GM21825 (cell line): ENCODE results near the gene TUBD1.
"Not testable (repeated sequence)": the region's sequence is repeated elsewhere in the genome, so short reads cannot be mapped to it uniquely, and the experiment has no call there.

ENCODE experiments used
- ATAC-seq: cut with Tn5 transposase; IDR thresholded peaks from one replicate; pipeline ENCODE4 v1.9.1; 2021; ENCODE audit warnings: mild to moderate bottlenecking, moderate library complexity; ENCODE audit not compliant: unreplicated experiment

The TUBD1 gene

GRCh38 chr17:59892924-59893675, at the start of gene TUBD1, which contains the start of gene RPS6KB1:
TUBD1 (minus strand) TSS chr17:59892943; CDS start chr17:59891002, 1,941 bp downstream.
RPS6KB1 (plus strand) TSS chr17:59893121; CDS start chr17:59893185, 64 bp downstream.
- ATAC-seq, result peak; percentile 82

GRCh38 chr17:59941131-59941530, 48.4 kb upstream of the TUBD1 start:
- ATAC-seq, result no peak

GRCh38 chr17:59940697-59941096, 48.0 kb upstream of the TUBD1 start:
- ATAC-seq, result not testable (repeated sequence)

GRCh38 chr17:59933317-59933716, 40.6 kb upstream of the TUBD1 start:
- ATAC-seq, result not testable (repeated sequence)

GRCh38 chr17:59930768-59931167, 38.0 kb upstream of the TUBD1 start:
- ATAC-seq, result not testable (repeated sequence)

- ATAC-seq, result not testable (repeated sequence)
Observed at GRCh38 chr17:59930121-59930520, 37.4 kb upstream of the TUBD1 start.

GRCh38 chr17:59920637-59921036, 27.9 kb upstream of the TUBD1 start:
- ATAC-seq, result not testable (repeated sequence)

GRCh38 chr17:59916446-59916845, 23.7 kb upstream of the TUBD1 start:
- ATAC-seq, result no peak

DNA sequence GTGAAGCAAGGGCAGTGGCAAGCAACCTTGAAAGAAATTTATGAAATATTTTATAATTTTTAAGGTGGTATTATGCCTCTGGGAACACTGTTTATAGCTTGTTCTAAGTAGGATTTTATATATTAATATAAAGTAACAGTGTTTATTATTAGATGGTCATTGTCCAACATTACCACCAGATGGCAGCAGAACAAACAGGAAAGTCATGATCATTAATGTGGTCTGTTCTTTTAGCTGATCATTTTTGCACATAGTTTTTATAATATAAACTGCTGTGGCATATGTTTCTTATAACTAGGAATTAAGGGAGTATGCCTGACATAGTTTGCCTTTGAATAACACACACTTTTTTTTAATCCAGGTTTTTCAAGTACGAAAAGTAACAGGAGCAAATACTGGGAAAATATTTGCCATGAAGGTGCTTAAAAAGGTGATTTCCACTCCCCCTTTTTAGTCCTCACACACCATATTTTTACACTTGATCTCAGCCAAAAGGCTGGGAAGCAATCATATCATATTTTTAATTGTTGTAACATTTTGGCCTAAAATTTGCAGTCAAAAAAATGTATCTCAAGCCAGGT, 21.6 kb upstream of the TUBD1 start:
- ATAC-seq, result no peak

DNA sequence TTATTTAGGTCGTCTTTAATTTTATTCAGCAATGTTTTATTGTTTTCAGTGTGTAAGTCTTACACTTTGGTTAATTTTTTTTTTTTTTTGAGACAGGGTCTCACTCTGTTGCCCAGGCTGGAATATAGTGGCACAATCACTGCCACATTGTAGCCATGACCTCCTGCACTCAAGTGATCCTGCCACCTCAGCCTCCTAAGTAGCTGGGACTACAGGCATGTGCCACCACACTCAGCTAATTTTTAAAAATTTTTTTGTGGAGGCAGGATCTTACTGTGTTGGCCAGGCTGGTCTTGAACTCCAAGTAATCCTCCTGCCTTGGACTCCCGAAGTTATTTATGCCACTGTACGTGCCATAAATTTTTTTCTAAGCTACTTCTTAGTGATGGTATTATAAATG, 14.7 kb upstream of the TUBD1 start:
- no peak for ATAC-seq

- no peak for ATAC-seq
Observed at GRCh38 chr17:59903455-59903854, 10.7 kb upstream of the TUBD1 start.

DNA sequence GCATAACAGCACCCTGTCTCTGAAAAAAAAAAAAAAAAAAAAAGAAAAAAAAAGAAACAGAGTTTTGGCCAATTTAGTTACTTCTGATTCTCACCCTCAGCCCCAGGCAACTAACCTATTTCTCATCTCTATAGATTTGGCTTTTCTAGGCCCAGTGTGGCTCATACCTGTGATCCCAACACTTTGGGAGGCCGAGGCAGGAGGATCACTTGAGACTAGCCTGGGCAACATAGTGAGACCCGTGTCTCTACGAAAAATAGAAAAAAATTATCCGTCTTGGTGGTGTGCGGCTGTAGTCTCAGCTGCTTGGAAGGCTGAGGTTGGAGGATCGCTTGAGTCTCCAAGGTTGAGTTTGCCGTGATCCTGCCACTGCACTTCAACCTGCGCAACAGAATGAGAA, 8.9 kb upstream of the TUBD1 start:
- ATAC-seq, result no peak

- ATAC-seq, result no peak
Observed at GRCh38 chr17:59899099-59899498, 6.4 kb upstream of the TUBD1 start.

DNA sequence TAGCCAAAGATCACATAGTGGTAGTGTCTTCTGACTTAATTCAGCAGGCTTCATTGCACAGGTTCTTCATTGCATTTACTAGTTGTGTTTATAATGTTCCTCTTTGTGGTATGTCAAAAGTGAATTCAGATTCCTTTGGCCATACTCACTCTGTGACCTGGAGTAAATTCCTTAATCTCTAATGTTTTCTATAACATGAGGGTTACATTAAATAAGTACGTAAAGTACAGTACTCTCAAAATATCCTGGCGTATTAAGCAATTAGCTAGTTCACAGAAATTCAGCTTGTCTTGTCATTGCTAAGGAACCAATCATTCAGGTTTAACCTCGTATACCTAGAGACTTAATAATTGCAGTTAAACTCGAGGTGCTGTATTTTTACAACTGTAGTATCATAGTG, 4.3 kb upstream of the TUBD1 start:
- ATAC-seq, result no peak

- peak; percentile 6 for ATAC-seq
Observed at GRCh38 chr17:59893676-59894100, 945 bp upstream of the TUBD1 start.

DNA sequence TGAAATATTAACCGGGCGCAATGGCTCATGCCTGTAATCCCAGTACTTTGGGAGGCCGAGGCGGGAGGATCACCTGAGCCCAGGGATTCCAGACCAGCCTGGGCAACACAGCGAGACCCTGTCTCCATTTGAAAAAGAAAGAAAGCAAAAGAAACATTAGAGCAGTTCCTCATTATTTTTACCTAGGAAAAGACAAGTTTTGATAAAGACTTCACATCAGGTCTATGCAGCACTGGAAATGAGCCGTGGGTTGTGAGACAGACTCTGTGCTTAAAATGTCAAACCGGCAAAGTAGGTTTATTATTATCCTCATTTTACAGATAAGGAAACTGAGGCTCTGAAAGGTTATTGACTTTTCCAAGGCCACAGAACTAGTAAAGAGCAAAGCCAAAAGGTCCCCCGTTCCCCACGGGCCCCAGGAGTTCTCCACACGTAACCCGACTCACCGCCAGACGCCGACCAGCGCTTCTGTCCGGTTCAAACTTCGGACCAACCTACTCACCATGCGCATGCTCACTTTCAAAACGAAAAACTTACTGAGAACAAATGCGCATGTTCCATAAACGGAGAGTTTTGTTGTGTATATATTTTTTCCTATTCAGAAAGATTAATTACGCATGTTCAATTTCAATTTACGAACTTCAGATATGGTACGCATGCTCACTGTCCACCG, 356 bp downstream of the TUBD1 start:
- peak; percentile 48 for ATAC-seq

DNA sequence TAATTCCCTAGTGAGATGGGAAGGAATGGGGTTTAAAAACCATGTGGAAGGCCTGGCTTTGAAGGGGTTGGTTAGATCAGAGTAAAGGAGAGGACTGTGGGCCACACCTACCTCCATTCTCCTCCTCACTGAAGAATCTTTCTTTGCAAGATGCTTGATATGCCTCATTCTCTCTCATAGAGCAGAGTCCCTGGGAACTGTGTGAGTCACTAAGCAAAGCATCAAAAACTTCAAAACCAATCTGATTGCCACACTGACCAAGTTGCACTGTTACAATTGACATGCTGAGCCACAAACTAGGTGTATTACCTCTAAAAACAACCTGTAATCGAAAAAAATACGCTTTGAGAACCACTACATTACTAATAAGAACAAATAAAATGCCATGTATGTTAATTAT, 2.0 kb downstream of the TUBD1 start:
- ATAC-seq, result no peak

- ATAC-seq, result no peak
Observed at GRCh38 chr17:59888145-59888750, 4.5 kb downstream of the TUBD1 start.

DNA sequence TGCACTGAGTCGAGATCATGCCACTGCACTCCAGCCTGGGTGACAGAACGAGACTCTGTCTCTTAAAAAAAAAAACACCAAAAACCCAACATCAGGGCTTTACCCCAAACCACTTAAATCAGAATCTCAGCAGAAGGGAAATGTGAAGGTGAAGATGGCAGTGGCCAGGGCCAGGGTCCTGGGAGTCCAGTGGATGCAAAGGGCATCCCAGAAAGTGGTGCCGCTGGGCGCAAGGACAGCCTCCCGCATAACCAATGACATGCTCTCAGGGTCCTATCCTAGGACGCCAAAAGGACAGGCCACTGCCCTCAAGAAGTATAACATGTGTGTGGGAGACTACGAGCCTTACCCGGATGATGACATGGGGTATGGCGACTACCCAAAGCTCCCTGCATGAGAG, 7.9 kb downstream of the TUBD1 start:
- no peak for ATAC-seq

DNA sequence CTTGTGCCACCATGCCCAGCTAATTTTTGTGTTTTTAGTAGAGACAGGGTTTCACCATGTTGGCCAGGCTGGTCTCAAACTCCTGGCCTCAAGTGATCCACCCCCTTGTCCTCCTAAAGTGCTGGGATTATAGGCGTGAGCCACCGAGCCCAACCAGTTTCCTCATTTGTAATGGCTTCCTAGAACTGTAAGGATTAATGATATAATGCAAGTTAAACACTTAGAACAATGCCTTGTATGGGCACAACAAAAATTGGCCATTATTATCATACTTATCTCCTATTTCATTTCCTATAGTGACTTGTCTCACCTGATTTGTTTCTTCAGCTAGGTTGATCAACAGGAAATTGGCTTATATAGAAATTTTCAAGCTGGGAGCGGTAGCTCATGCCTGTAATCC, 14.1 kb downstream of the TUBD1 start:
- ATAC-seq, result no peak

DNA sequence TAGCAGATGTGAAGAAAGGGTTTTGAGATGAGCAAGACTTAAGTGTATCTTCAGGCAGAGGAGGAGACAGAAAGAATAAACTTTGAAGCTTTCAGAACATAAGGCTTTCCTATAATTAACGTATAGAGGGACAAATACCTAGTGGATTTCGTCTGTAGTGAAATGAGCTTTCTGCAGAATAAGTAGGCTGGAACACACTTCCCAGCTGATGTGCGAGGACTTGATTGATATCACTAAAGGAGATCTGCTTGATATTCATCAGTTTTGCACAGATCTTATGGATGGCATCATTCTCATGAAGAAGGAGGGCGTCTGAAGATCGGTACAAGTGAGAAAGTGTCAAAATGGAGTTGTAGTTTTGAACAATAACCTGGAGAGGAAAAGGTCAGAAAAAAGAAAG, 14.8 kb downstream of the TUBD1 start:
- ATAC-seq, result no peak
